Measurements from ENCODE around the gene ATXN1.

- TF ChIP-seq CTCF (IDR thresholded peaks at IDR 0.05) (no peak), POLR2A (IDR thresholded peaks at IDR 0.05) (no peak), POLR2AphosphoS5 (IDR thresholded peaks at IDR 0.05) (no peak), EP300 (IDR thresholded peaks at IDR 0.05) (no peak)
Measured at GRCh38 chr6:16572943-16573342, 188.3 kb downstream of the ATXN1 start.

Data from gastroesophageal sphincter (tissue), 3 donors.